Endodermal cell (in vitro differentiated cells): ENCODE results near the gene RCN1. TPM values are rescaled to one million over a fixed set of nuclear protein-coding genes. Genes with fewer than 3 reads are reported as not detected.
A peak's percentile ranks its signal among the peaks of the same experiment; 100 is the strongest.

Experiments used
- DNase-seq: peaks from one replicate; pipeline ENCODE4 v3.0.0-alpha.2; 2017
- H3K27ac ChIP-seq: 2 replicates; pipeline ENCODE4 v1.5.1; 2013; ENCODE audit warnings: mild to moderate bottlenecking, low read depth, low read length, moderate library complexity
- H3K27me3 ChIP-seq: 2 replicates; pipeline ENCODE4 v1.6.1; 2013; ENCODE audit warnings: mild to moderate bottlenecking, low read length, moderate library complexity; ENCODE audit not compliant: insufficient read depth, control insufficient read depth, poor library complexity, severe bottlenecking
- H3K36me3 ChIP-seq: 2 replicates; pipeline ENCODE4 v1.7.0; 2013; ENCODE audit warnings: mild to moderate bottlenecking, low read length, moderate library complexity; ENCODE audit not compliant: control insufficient read depth, insufficient read depth
- H3K4me1 ChIP-seq: one replicate; pipeline ENCODE4 v1.7.0; 2013; ENCODE audit warnings: low read length; ENCODE audit not compliant: control insufficient read depth, insufficient read depth
- H3K4me3 ChIP-seq: 2 replicates; pipeline ENCODE4 v1.5.1; 2013; ENCODE audit warnings: mild to moderate bottlenecking, low read length, moderate library complexity
- H3K9ac ChIP-seq: 2 replicates; pipeline ENCODE4 v1.6.1; 2013; ENCODE audit warnings: mild to moderate bottlenecking, low read length, moderate library complexity; ENCODE audit not compliant: poor library complexity, severe bottlenecking; ENCODE audit errors: extremely low read depth
- H3K9me3 ChIP-seq: 2 replicates; pipeline ENCODE4 v1.6.1; 2013; ENCODE audit warnings: mild to moderate bottlenecking, low read length, moderate library complexity; ENCODE audit not compliant: control insufficient read depth
- H3K27ac Mint-ChIP-seq: 2 replicates; pipeline ENCODE4 v1.8.0; 2020; ENCODE audit warnings: mixed read lengths
- H3K27me3 Mint-ChIP-seq: 2 replicates; pipeline ENCODE4 v1.8.0; 2021; ENCODE audit warnings: mild to moderate bottlenecking, mixed read lengths; ENCODE audit not compliant: insufficient read depth
- H3K36me3 Mint-ChIP-seq: 2 replicates; pipeline ENCODE4 v1.8.0; 2020; ENCODE audit warnings: low read depth, mixed read lengths
- H3K4me1 Mint-ChIP-seq: 2 replicates; pipeline ENCODE4 v1.8.0; 2020; ENCODE audit warnings: mixed read lengths
- H3K4me3 Mint-ChIP-seq: 2 replicates; pipeline ENCODE4 v1.8.0; 2020; ENCODE audit warnings: mild to moderate bottlenecking, moderate library complexity, mixed read lengths
- H3K9me3 Mint-ChIP-seq: 2 replicates; pipeline ENCODE4 v1.8.0; 2020; ENCODE audit warnings: mild to moderate bottlenecking, mixed read lengths
- CTCF ChIP-seq: fragments of 200-600 bp; sonication (generic); conservative IDR thresholded peaks from 2 replicates; pipeline ENCODE4 v1.5.0; 2021; ENCODE audit warnings: antibody characterized with exemption, mild to moderate bottlenecking
- WGBS, 2 experiments: methylation state at CpG; one replicate each; pipeline versions ENCODE4 v1.1.5 to v1.1.7; 2013; ENCODE audit warnings: missing lambda C conversion rate in 2 of 2, mixed read lengths in 1 of 2; ENCODE audit not compliant: insufficient coverage in 1 of 2, insufficient read length in 1 of 2; 5-methylcytosine and 5-hydroxymethylcytosine counted together
- long read RNA-seq, 4 experiments: library from polyadenylated mRNA in 2 of 4; library from RNA in 1 of 4; library from capped mRNA in 1 of 4; stranded (forward) in 3 of 4; unstranded in 1 of 4; transcript quantifications; one replicate each; pipeline ENCODE4 v2.0.0, GENCODE V29; 2020 to 2021; ENCODE audit warnings: inconsistent platforms in 1 of 4
- polyA plus RNA-seq, 2 experiments: library from polyadenylated mRNA; stranded (reverse); fragments of 50-300 nt; gene quantifications; one replicate each; pipeline ENCODE4 v1.2.3, GENCODE V29; 2013
- total RNA-seq, 2 donors: library from RNA; stranded (reverse); fragmentation: NEBNext Ultra II Directional in 1 of 2; extraction: Animal tissue kit (Norgen Biotek cat#: 25700) in 1 of 2; gene quantifications; 2 replicates in 1 of 2; 3 replicates in 1 of 2; pipeline ENCODE4 v1.2.1, GENCODE V29; 2021

The RCN1 gene
- total RNA-seq = 100 to 1,000 TPM in 1 of 2 donors, 10 to 100 TPM in 1; 99.5 to 136 TPM
- polyA plus RNA-seq (2013, experiment 1 of 2) = 204 TPM
- polyA plus RNA-seq (2013, experiment 2 of 2) = 183 TPM
- long read RNA-seq, experiment 1, transcript RCN1-201 (6 exons, 2,572 nt) = major isoform, 47 of 72 reads
- long read RNA-seq, experiment 1, partial matches to known transcripts = 6 of 72 reads
- long read RNA-seq, experiment 1, other reads (novel, unspliced or antisense) = 15 of 72 reads
- long read RNA-seq, experiment 2, transcript RCN1-201 (6 exons, 2,572 nt) = major isoform, 202 of 215 reads
- long read RNA-seq, experiment 2, transcript RCN1-207 (5 exons, 2,416 nt) = minor isoform, 5 of 215 reads
- long read RNA-seq, experiment 2, partial matches to known transcripts = 2 of 215 reads
- long read RNA-seq, experiment 2, other reads (novel, unspliced or antisense) = 5 of 215 reads
- long read RNA-seq, experiment 3, transcript RCN1-201 (6 exons, 2,572 nt) = major isoform, 1,126 of 1,152 reads
- long read RNA-seq, experiment 3, partial matches to known transcripts = 6 of 1,152 reads
- long read RNA-seq, experiment 3, other reads (novel, unspliced or antisense) = 18 of 1,152 reads
- long read RNA-seq, experiment 4, partial matches to known transcripts = 12 of 104 reads
- long read RNA-seq, experiment 4, other reads (novel, unspliced or antisense) = 90 of 104 reads

- peaks cover 25% of the 10 kb centered on the region for H3K4me1 Mint-ChIP-seq
- no peaks in the 10 kb centered on the region for H3K9me3 Mint-ChIP-seq
- peak within 1 kb of the TSS; percentile 76 for H3K4me3 Mint-ChIP-seq
- peak; percentile 95 for DNase-seq
- peak within 1 kb of the TSS; percentile 95 for H3K27ac Mint-ChIP-seq
- no peaks in the 10 kb centered on the region for H3K9me3 ChIP-seq
- peaks cover 13% of the 10 kb centered on the region for H3K36me3 Mint-ChIP-seq
- WGBS, 2 experiments = 3 to 5% methylated on average over 14 to 72 of the region's 79 CpGs
- peak within 1 kb of the TSS; percentile 93 for H3K27ac ChIP-seq
- H3K9ac ChIP-seq = peak within 1 kb of the TSS; percentile 84
- peak within 1 kb of the TSS; percentile 90 for H3K4me3 ChIP-seq
- H3K4me1 ChIP-seq = no peaks in the 10 kb centered on the region
- H3K27me3 ChIP-seq = peaks cover 11% of the 10 kb centered on the region
- peaks cover 19% of the 10 kb centered on the region for H3K27me3 Mint-ChIP-seq
- no peak for TF ChIP-seq CTCF
- no peaks in the 10 kb centered on the region for H3K36me3 ChIP-seq
Measured at GRCh38 chr11:32090545-32091370, at the start of gene RCN1. RCN1 (plus strand) TSS chr11:32091074; CDS start chr11:32091197, 123 bp downstream.

- H3K27ac Mint-ChIP-seq = no peak overlapping the region
- H3K4me3 ChIP-seq = no peak overlapping the region
- TF ChIP-seq CTCF = no peak
- no peaks in the 10 kb centered on the region for H3K9me3 ChIP-seq
- H3K27me3 ChIP-seq = no peaks in the 10 kb centered on the region
- no peaks in the 10 kb centered on the region for H3K36me3 Mint-ChIP-seq
- H3K9me3 Mint-ChIP-seq = no peaks in the 10 kb centered on the region
- H3K4me1 Mint-ChIP-seq = peaks cover 2% of the 10 kb centered on the region
- H3K36me3 ChIP-seq = no peaks in the 10 kb centered on the region
- peak overlapping the region; percentile 67 for H3K27ac ChIP-seq
- no peak overlapping the region for H3K4me3 Mint-ChIP-seq
- H3K4me1 ChIP-seq = no peaks in the 10 kb centered on the region
- 91 to 100% methylated on average over 1 of the region's 1 CpG for WGBS, 2 experiments
- H3K27me3 Mint-ChIP-seq = no peaks in the 10 kb centered on the region
- H3K9ac ChIP-seq = no peak overlapping the region
- DNase-seq = no peak
Measured at GRCh38 chr11:32043737-32044136, 47.1 kb upstream of the RCN1 start.

- 61 to 78% methylated on average over 2 to 4 of the region's 4 CpGs for WGBS, 2 experiments
- no peaks in the 10 kb centered on the region for H3K36me3 Mint-ChIP-seq
- H3K9ac ChIP-seq = no peak overlapping the region
- H3K4me3 Mint-ChIP-seq = no peak overlapping the region
- no peak overlapping the region for H3K27ac Mint-ChIP-seq
- no peak for DNase-seq
- H3K9me3 Mint-ChIP-seq = no peaks in the 10 kb centered on the region
- H3K4me1 ChIP-seq = no peaks in the 10 kb centered on the region
- H3K4me3 ChIP-seq = no peak overlapping the region
- no peak for TF ChIP-seq CTCF
- H3K4me1 Mint-ChIP-seq = peaks cover 2% of the 10 kb centered on the region
- no peaks in the 10 kb centered on the region for H3K36me3 ChIP-seq
- no peaks in the 10 kb centered on the region for H3K27me3 ChIP-seq
- no peaks in the 10 kb centered on the region for H3K9me3 ChIP-seq
- H3K27me3 Mint-ChIP-seq = no peaks in the 10 kb centered on the region
- H3K27ac ChIP-seq = peak overlapping the region; percentile 67
Measured at GRCh38 chr11:32044158-32044863, 46.6 kb upstream of the RCN1 start.
